Measurements from ENCODE around the gene SIRPD.
"Not testable (repeated sequence)": the region's sequence is repeated elsewhere in the genome, so short reads cannot be mapped to it uniquely, and the experiment has no call there.

The SIRPD gene

GRCh38 chr20:1499528-1500420 lies 57.7 kb downstream of the SIRPD start:
- Mint-ChIP-seq H3K4me1 (no peaks in the 10 kb centered on the region), H3K9me3 (peaks cover 9% of the 10 kb centered on the region), H3K27ac (no peak overlapping the region), H3K27me3 (ENCODE audit: low read depth) (peaks cover 21% of the 10 kb centered on the region), H3K36me3 (ENCODE audit: low read depth) (no peaks in the 10 kb centered on the region), H3K4me3 (no peak overlapping the region)
- TF ChIP-seq CTCF (IDR thresholded peaks at IDR 0.05; ENCODE audit: unreplicated experiment in 3 of 3) = no peak

- H3K4me1 Mint-ChIP-seq; H3K27ac Mint-ChIP-seq; H3K4me3 Mint-ChIP-seq; H3K9me3 Mint-ChIP-seq; H3K36me3 Mint-ChIP-seq (ENCODE audit: low read depth): not testable (repeated sequence)
- peaks cover 16% of the 10 kb centered on the region for H3K27me3 Mint-ChIP-seq (ENCODE audit: low read depth)
These were observed 60.1 kb downstream of the SIRPD start for GRCh38 chr20:1497371-1497770.

GRCh38 chr20:1496930-1497329 lies 60.6 kb downstream of the SIRPD start:
- TF ChIP-seq CTCF (IDR thresholded peaks at IDR 0.05; ENCODE audit: unreplicated experiment in 3 of 3) = no peak
- H3K4me1 Mint-ChIP-seq = no peaks in the 10 kb centered on the region
- H3K9me3 Mint-ChIP-seq = peaks cover 3% of the 10 kb centered on the region
- no peak overlapping the region for H3K4me3 Mint-ChIP-seq
- no peak overlapping the region for H3K27ac Mint-ChIP-seq
- peaks cover 19% of the 10 kb centered on the region for H3K27me3 Mint-ChIP-seq (ENCODE audit: low read depth)
- H3K36me3 Mint-ChIP-seq (ENCODE audit: low read depth) = no peaks in the 10 kb centered on the region

GRCh38 chr20:1494436-1494835 lies 63.1 kb downstream of the SIRPD start:
- no peaks in the 10 kb centered on the region for H3K36me3 Mint-ChIP-seq (ENCODE audit: low read depth)
- peaks cover 3% of the 10 kb centered on the region for H3K9me3 Mint-ChIP-seq
- TF ChIP-seq CTCF (IDR thresholded peaks at IDR 0.05; ENCODE audit: unreplicated experiment in 3 of 3) = no peak
- no peaks in the 10 kb centered on the region for H3K4me1 Mint-ChIP-seq
- peaks cover 28% of the 10 kb centered on the region for H3K27me3 Mint-ChIP-seq (ENCODE audit: low read depth)
- H3K27ac Mint-ChIP-seq = no peak overlapping the region
- no peak overlapping the region for H3K4me3 Mint-ChIP-seq

GRCh38 chr20:1493536-1493935 lies 64.0 kb downstream of the SIRPD start:
- H3K27me3 Mint-ChIP-seq (ENCODE audit: low read depth) = peaks cover 34% of the 10 kb centered on the region
- H3K36me3 Mint-ChIP-seq (ENCODE audit: low read depth) = no peaks in the 10 kb centered on the region
- TF ChIP-seq CTCF (IDR thresholded peaks at IDR 0.05; ENCODE audit: unreplicated experiment in 3 of 3) = no peak
- H3K4me1 Mint-ChIP-seq = no peaks in the 10 kb centered on the region
- no peak overlapping the region for H3K4me3 Mint-ChIP-seq
- H3K27ac Mint-ChIP-seq = no peak overlapping the region
- H3K9me3 Mint-ChIP-seq = peaks cover 3% of the 10 kb centered on the region

DNA sequence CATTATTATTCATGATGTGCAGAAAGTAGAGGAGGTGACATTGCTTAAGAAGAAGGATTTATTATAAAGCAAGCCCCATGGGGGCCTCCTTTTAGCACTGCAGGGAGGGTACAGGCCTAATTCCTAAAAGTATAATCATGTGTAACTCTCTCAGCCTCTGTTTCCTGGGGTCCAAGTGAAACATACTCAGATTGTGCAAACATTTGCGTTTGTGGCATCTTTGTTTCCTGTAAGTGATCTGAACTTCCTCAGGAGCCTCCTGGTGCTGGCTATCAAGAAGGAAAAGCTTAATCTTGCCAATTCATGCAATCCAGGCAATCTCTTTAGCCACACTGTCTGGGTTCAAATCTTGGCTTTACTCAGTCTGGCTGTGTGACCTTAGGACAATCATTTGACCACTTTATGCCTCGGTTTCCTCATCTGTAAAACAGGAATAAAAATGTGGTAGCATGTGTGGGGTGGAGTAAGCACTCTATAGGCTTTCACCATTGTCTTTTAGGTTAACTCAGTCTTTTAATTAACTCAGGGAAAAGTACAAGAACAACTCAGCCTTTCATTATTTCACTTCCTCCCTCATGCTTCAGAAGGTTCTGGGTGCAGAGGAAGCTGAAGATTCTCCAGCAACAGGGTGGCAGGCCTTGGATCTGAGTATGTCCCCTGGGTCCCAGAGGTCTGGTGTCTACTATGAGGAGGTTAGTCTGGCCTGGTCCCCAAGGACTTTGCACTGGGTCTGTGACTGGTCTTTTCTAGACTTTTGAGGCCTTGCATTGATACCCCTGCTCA lies 65.5 kb downstream of the SIRPD start:
- Mint-ChIP-seq H3K9me3 (peaks cover 2% of the 10 kb centered on the region), H3K36me3 (ENCODE audit: low read depth) (no peaks in the 10 kb centered on the region), H3K4me3 (no peak overlapping the region), H3K27me3 (ENCODE audit: low read depth) (peaks cover 46% of the 10 kb centered on the region), H3K27ac (no peak overlapping the region), H3K4me1 (no peaks in the 10 kb centered on the region)
- TF ChIP-seq CTCF (IDR thresholded peaks at IDR 0.05; ENCODE audit: unreplicated experiment in 3 of 3) = no peak
